ENCODE results near the gene LRP10.
A peak's percentile ranks its signal among the peaks of the same experiment; 100 is the strongest.

Gene LRP10

GRCh38 chr14:22829661-22830442, 41.7 kb upstream of the LRP10 start, which contains the start of gene MRPL52:
Gene MRPL52 (plus strand): TSS chr14:22829887. CDS start chr14:22829913, 26 bp downstream.
- DNase-seq (ENCODE audit: extremely low spot score), result peak; percentile 89
- CTCF ChIA-PET, result interaction anchor here (0.7 to 1.3 kb wide), 3 partner anchors 11 to 1357 kb away, joined by 4 to 5 read pairs (median 4); no protein-coding TSS in a partner anchor
- POLR2A ChIA-PET, result interaction anchor here (0.7 to 1.3 kb wide), 8 partner anchors 8 to 64 kb away, joined by 3 to 11 read pairs (median 4); partner anchors contain the start of gene OXA1L
- TF ChIP-seq SP1 (IDR thresholded peaks at IDR 0.05) (no peak), NFRKB (IDR thresholded peaks at IDR 0.05) (peak; percentile 35; the same call in 1 of the 2 replicates), ELF4 (IDR thresholded peaks at IDR 0.05) (peak; percentile 73), L3MBTL2 (conservative IDR thresholded peaks at IDR 0.05) (peak; percentile 24; the same call in 1 of the 2 replicates)

GRCh38 chr14:22830443-22831010, 41.0 kb upstream of the LRP10 start:
- ChIA-PET CTCF (interaction anchor here (0.7 to 1.3 kb wide), 3 partner anchors 10 to 1357 kb away, joined by 4 to 5 read pairs (median 4); no protein-coding TSS in a partner anchor), POLR2A (interaction anchor here (0.7 to 1.3 kb wide), 5 partner anchors 8 to 64 kb away, joined by 3 to 11 read pairs (median 6); partner anchors contain the start of gene OXA1L)
- TF ChIP-seq SP1 (IDR thresholded peaks at IDR 0.05), result no peak
- no peak for TF ChIP-seq ELF4 (IDR thresholded peaks at IDR 0.05)
- no peak for TF ChIP-seq PKNOX1 (IDR thresholded peaks at IDR 0.05)
- TF ChIP-seq L3MBTL2 (conservative IDR thresholded peaks at IDR 0.05), result no peak
- no peak for TF ChIP-seq TARDBP (IDR thresholded peaks at IDR 0.05)
- TF ChIP-seq FOXA1 (IDR thresholded peaks at IDR 0.05), result no peak
- no peak for TF ChIP-seq ZNF384 (IDR thresholded peaks at IDR 0.05)
- TF ChIP-seq FOXK2 (IDR thresholded peaks at IDR 0.05), result no peak
- no peak for TF ChIP-seq SUZ12 (IDR thresholded peaks at IDR 0.05)
- no peak for TF ChIP-seq BHLHE40 (IDR thresholded peaks at IDR 0.05; ENCODE audit: borderline replicate concordance)
- TF ChIP-seq HDGF (IDR thresholded peaks at IDR 0.05; ENCODE audit: borderline replicate concordance), result no peak
- no peak for TF ChIP-seq LEF1 (IDR thresholded peaks at IDR 0.05; ENCODE audit: borderline replicate concordance)
- no peak for TF ChIP-seq CTBP1 (IDR thresholded peaks at IDR 0.05; ENCODE audit: borderline replicate concordance)
- DNase-seq (ENCODE audit: extremely low spot score), result no peak

- CTCF ChIA-PET, result interaction anchor here (0.6 to 1.0 kb wide), 2 partner anchors 17 to 19 kb away, joined by 3 read pairs; no protein-coding TSS in a partner anchor
- TF ChIP-seq ELF4 (IDR thresholded peaks at IDR 0.05) (no peak), TARDBP (IDR thresholded peaks at IDR 0.05) (no peak), LEF1 (IDR thresholded peaks at IDR 0.05; ENCODE audit: borderline replicate concordance) (no peak), PKNOX1 (IDR thresholded peaks at IDR 0.05) (no peak), FOXM1 (IDR thresholded peaks at IDR 0.05; ENCODE audit: borderline replicate concordance) (no peak), SP1 (IDR thresholded peaks at IDR 0.05) (no peak), HDGF (IDR thresholded peaks at IDR 0.05; ENCODE audit: borderline replicate concordance) (no peak), SUZ12 (IDR thresholded peaks at IDR 0.05) (no peak), FOXA1 (IDR thresholded peaks at IDR 0.05) (no peak), L3MBTL2 (conservative IDR thresholded peaks at IDR 0.05) (no peak), NFRKB (IDR thresholded peaks at IDR 0.05) (no peak), FOXK2 (IDR thresholded peaks at IDR 0.05) (no peak), ARNT (IDR thresholded peaks at IDR 0.05) (no peak), ZNF384 (IDR thresholded peaks at IDR 0.05) (no peak), CTBP1 (IDR thresholded peaks at IDR 0.05; ENCODE audit: borderline replicate concordance) (no peak), BHLHE40 (IDR thresholded peaks at IDR 0.05; ENCODE audit: borderline replicate concordance) (no peak)
- POLR2A ChIA-PET, result interaction anchor here (1.9 kb wide), 1 partner anchor 12 kb away, joined by 7 read pairs; no protein-coding TSS in a partner anchor
- no peak for DNase-seq (ENCODE audit: extremely low spot score)
These were observed 36.0 kb upstream of the LRP10 start for GRCh38 chr14:22835505-22835904.

- TF ChIP-seq FOXM1 (IDR thresholded peaks at IDR 0.05; ENCODE audit: borderline replicate concordance), result no peak
- no peak for TF ChIP-seq CTBP1 (IDR thresholded peaks at IDR 0.05; ENCODE audit: borderline replicate concordance)
- no peak for TF ChIP-seq HDGF (IDR thresholded peaks at IDR 0.05; ENCODE audit: borderline replicate concordance)
- no peak for TF ChIP-seq ZNF384 (IDR thresholded peaks at IDR 0.05)
- TF ChIP-seq SUZ12 (IDR thresholded peaks at IDR 0.05), result no peak
- TF ChIP-seq PKNOX1 (IDR thresholded peaks at IDR 0.05), result no peak
- no peak for TF ChIP-seq NFRKB (IDR thresholded peaks at IDR 0.05)
- TF ChIP-seq SP1 (IDR thresholded peaks at IDR 0.05), result no peak
- no peak for TF ChIP-seq FOXK2 (IDR thresholded peaks at IDR 0.05)
- no peak for TF ChIP-seq L3MBTL2 (conservative IDR thresholded peaks at IDR 0.05)
- TF ChIP-seq LEF1 (IDR thresholded peaks at IDR 0.05; ENCODE audit: borderline replicate concordance), result no peak
- no peak for TF ChIP-seq FOXA1 (IDR thresholded peaks at IDR 0.05)
- no peak for TF ChIP-seq ARNT (IDR thresholded peaks at IDR 0.05)
- TF ChIP-seq ELF4 (IDR thresholded peaks at IDR 0.05), result no peak
- TF ChIP-seq TARDBP (IDR thresholded peaks at IDR 0.05), result no peak
- no peak for TF ChIP-seq BHLHE40 (IDR thresholded peaks at IDR 0.05; ENCODE audit: borderline replicate concordance)
- ChIA-PET CTCF (interaction anchor here (0.5 to 0.6 kb wide), 3 partner anchors 17 to 119 kb away, joined by 3 read pairs; no protein-coding TSS in a partner anchor), POLR2A (interaction anchor here (1.9 kb wide), 1 partner anchor 13 kb away, joined by 7 read pairs; no protein-coding TSS in a partner anchor)
- no peak for DNase-seq (ENCODE audit: extremely low spot score)
These were observed 35.0 kb upstream of the LRP10 start, which contains the start of gene MMP14 for GRCh38 chr14:22836301-22837113. Gene MMP14 (plus strand): TSS chr14:22836585. CDS start chr14:22836818, 233 bp downstream.

Measured in HEK293T (cell line).